ENCODE data around the gene VPS35. TPM values are rescaled to one million over a fixed set of nuclear protein-coding genes. Genes with fewer than 3 reads are reported as not detected.

Gene VPS35
- total RNA-seq, 1 experiment from 2014 or later = 86.8 TPM

DNA sequence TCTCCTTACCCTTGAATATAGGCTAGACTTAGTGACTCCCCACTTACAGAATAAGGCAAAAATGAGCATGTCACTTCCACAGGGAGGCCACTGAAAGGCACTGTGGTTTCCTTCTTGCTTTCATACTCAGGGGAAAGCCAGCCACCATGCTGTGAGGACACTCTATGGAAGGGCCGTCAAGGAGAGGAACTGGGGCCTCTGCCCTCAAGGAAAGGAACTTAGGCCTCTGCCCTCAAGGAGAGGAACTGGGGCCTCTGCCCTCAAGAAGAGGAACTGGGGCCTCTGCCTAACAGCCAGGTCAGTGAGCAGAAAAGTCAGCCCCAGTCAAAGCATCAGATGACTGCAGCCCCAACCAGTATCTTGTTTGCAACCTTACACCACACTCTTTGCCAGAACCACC, 30.1 kb downstream of the VPS35 start:
- intact Hi-C loops (cut with micrococcal nuclease; ENCODE audit: unreplicated experiment) = no loop called here
- in situ Hi-C loops (cut with HindIII; ENCODE audit: low pct_unique_long_range_greater_than_20kb, low sequenced_read_pairs) = no loop called here
- TF ChIP-seq POLR2AphosphoS5 (IDR thresholded peaks at IDR 0.05; ENCODE audit: low read depth, low read length) = no peak
- TF ChIP-seq, protein P1, sequence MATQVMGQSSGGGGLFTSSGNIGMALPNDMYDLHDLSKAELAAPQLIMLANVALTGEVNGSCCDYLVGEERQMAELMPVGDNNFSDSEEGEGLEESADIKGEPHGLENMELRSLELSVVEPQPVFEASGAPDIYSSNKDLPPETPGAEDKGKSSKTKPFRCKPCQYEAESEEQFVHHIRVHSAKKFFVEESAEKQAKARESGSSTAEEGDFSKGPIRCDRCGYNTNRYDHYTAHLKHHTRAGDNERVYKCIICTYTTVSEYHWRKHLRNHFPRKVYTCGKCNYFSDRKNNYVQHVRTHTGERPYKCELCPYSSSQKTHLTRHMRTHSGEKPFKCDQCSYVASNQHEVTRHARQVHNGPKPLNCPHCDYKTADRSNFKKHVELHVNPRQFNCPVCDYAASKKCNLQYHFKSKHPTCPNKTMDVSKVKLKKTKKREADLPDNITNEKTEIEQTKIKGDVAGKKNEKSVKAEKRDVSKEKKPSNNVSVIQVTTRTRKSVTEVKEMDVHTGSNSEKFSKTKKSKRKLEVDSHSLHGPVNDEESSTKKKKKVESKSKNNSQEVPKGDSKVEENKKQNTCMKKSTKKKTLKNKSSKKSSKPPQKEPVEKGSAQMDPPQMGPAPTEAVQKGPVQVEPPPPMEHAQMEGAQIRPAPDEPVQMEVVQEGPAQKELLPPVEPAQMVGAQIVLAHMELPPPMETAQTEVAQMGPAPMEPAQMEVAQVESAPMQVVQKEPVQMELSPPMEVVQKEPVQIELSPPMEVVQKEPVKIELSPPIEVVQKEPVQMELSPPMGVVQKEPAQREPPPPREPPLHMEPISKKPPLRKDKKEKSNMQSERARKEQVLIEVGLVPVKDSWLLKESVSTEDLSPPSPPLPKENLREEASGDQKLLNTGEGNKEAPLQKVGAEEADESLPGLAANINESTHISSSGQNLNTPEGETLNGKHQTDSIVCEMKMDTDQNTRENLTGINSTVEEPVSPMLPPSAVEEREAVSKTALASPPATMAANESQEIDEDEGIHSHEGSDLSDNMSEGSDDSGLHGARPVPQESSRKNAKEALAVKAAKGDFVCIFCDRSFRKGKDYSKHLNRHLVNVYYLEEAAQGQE (IDR thresholded peaks at IDR 0.05; ENCODE audit: insufficient read depth in 1 of 2, low read depth in 2 of 2, low read length in 1 of 2) = no peak
- Histone ChIP-seq H3K27me3 (ENCODE audit: control insufficient read depth, insufficient read depth, low read length) (no peaks in the 10 kb centered on the region), H3K4me1 (ENCODE audit: control insufficient read depth, insufficient read depth, low read length) (no peaks in the 10 kb centered on the region), H3K27ac (ENCODE audit: low read length) (no peak overlapping the region), H3K4me3 (ENCODE audit: low read depth in 2 of 2, low read length in 2 of 2) (no peak overlapping the region), H3K9me3 (ENCODE audit: control insufficient read depth, insufficient read depth, low read depth, low read length) (no peaks in the 10 kb centered on the region), H3K36me3 (ENCODE audit: control insufficient read depth, insufficient read depth, low read length) (peaks cover 11% of the 10 kb centered on the region)
- CTCF ChIA-PET = interaction anchor here (0.5 kb wide), 1 partner anchor 216 kb away, joined by 3 read pairs; no protein-coding TSS in a partner anchor
- POLR2A ChIA-PET = no interaction called here
- no peak for ATAC-seq
- no peak for DNase-seq (ENCODE audit: low read depth, low spot score)
- BruUV-seq (replicated peaks) = TSS peak; percentile 23

GRCh38 chr16:46651305-46651704, 37.7 kb downstream of the VPS35 start:
- DNase-seq (ENCODE audit: low read depth, low spot score) (no peak), ATAC-seq (no peak)
- H3K27me3 ChIP-seq (ENCODE audit: control insufficient read depth, insufficient read depth, low read length) = no peaks in the 10 kb centered on the region
- no TSS peak for BruUV-seq (replicated peaks)
- ChIA-PET POLR2A (no interaction called here), CTCF (no interaction called here)
- in situ Hi-C loops (cut with HindIII; ENCODE audit: low pct_unique_long_range_greater_than_20kb, low sequenced_read_pairs) = no loop called here
- no peak overlapping the region for H3K27ac ChIP-seq (ENCODE audit: low read length)
- H3K9me3 ChIP-seq (ENCODE audit: control insufficient read depth, insufficient read depth, low read depth, low read length) = no peaks in the 10 kb centered on the region
- intact Hi-C loops (cut with micrococcal nuclease; ENCODE audit: unreplicated experiment) = no loop called here
- H3K36me3 ChIP-seq (ENCODE audit: control insufficient read depth, insufficient read depth, low read length) = no peaks in the 10 kb centered on the region; the same call in 1 of the 2 replicates
- H3K4me1 ChIP-seq (ENCODE audit: control insufficient read depth, insufficient read depth, low read length) = no peaks in the 10 kb centered on the region
- TF ChIP-seq POLR2AphosphoS5 (IDR thresholded peaks at IDR 0.05; ENCODE audit: low read depth, low read length) (no peak), SIN3A (IDR thresholded peaks at IDR 0.05; ENCODE audit: borderline replicate concordance, insufficient read depth, low read depth, low read length) (no peak), CTCF (IDR thresholded peaks at IDR 0.05) (no peak), TCF7L2 (IDR thresholded peaks at IDR 0.05; ENCODE audit: low read depth, low read length) (no peak)
- TF ChIP-seq, protein P1 (IDR thresholded peaks at IDR 0.05; ENCODE audit: insufficient read depth in 1 of 2, low read depth in 2 of 2, low read length in 1 of 2) = no peak
- H3K4me3 ChIP-seq (ENCODE audit: low read depth in 2 of 2, low read length in 2 of 2) = no peak overlapping the region

All from Panc1 (cell line).